ENCODE data around the gene ALDH3A2. TPM values are rescaled to one million over a fixed set of nuclear protein-coding genes. Genes with fewer than 3 reads are reported as not detected.

Gene ALDH3A2
- total RNA-seq, 1 experiment from 2014 or later, result 44.4 TPM

- Histone ChIP-seq H3K27ac (ENCODE audit: low read length) (no peak overlapping the region), H3K4me3 (ENCODE audit: low read depth in 2 of 2, low read length in 2 of 2) (no peak overlapping the region), H3K4me1 (ENCODE audit: control insufficient read depth, insufficient read depth, low read length) (no peaks in the 10 kb centered on the region), H3K9me3 (ENCODE audit: control insufficient read depth, insufficient read depth, low read depth, low read length) (no peaks in the 10 kb centered on the region), H3K36me3 (ENCODE audit: control insufficient read depth, insufficient read depth, low read length) (no peaks in the 10 kb centered on the region), H3K27me3 (ENCODE audit: control insufficient read depth, insufficient read depth, low read length) (no peaks in the 10 kb centered on the region)
- ATAC-seq, result no peak
- no TSS peak for BruUV-seq (replicated peaks)
- CTCF ChIA-PET, result no interaction called here
- POLR2A ChIA-PET, result no interaction called here
- no peak for DNase-seq (ENCODE audit: low read depth, low spot score)
- intact Hi-C loops (cut with micrococcal nuclease; ENCODE audit: unreplicated experiment), result no loop called here
- in situ Hi-C loops (cut with HindIII; ENCODE audit: low pct_unique_long_range_greater_than_20kb, low sequenced_read_pairs), result no loop called here
- TF ChIP-seq TCF7L2 (IDR thresholded peaks at IDR 0.05; ENCODE audit: low read depth, low read length), result no peak
- no peak for TF ChIP-seq POLR2AphosphoS5 (IDR thresholded peaks at IDR 0.05; ENCODE audit: low read depth, low read length)
- TF ChIP-seq CTCF (IDR thresholded peaks at IDR 0.05), result no peak
- no peak for TF ChIP-seq SIN3A (IDR thresholded peaks at IDR 0.05; ENCODE audit: borderline replicate concordance, insufficient read depth, low read depth, low read length)
- no peak for TF ChIP-seq REST (IDR thresholded peaks at IDR 0.05; ENCODE audit: insufficient read depth in 1 of 2, low read depth in 2 of 2, low read length in 1 of 2)
These were observed 19.1 kb upstream of the ALDH3A2 start for GRCh38 chr17:19629449-19629848.

DNA sequence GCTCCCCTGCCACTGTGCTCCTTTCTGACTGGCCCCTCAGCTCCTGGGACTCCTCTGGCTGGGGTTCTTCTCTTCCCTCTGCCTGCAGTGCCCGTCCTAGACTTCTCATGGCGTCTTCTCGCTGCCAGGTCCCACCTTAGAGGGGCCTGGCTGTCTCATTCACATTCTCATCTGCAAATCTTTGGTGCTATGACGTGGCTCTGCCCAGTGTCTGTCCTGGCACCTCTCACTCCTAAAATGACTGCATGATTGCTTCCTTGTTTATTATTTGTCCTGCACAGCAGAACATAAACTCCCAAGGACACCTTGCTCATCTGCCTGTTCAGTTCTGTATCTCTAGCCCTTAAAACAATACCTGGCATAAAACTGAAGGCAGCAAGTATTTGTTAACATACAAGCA, 18.5 kb upstream of the ALDH3A2 start:
- in situ Hi-C loops (cut with HindIII; ENCODE audit: low pct_unique_long_range_greater_than_20kb, low sequenced_read_pairs) (no loop called here), intact Hi-C loops (cut with micrococcal nuclease; ENCODE audit: unreplicated experiment) (no loop called here)
- DNase-seq (ENCODE audit: low read depth, low spot score) (no peak), ATAC-seq (no peak)
- H3K36me3 ChIP-seq (ENCODE audit: control insufficient read depth, insufficient read depth, low read length), result no peaks in the 10 kb centered on the region
- POLR2A ChIA-PET, result no interaction called here
- no TSS peak for BruUV-seq (replicated peaks)
- H3K4me3 ChIP-seq (ENCODE audit: low read depth in 2 of 2, low read length in 2 of 2), result no peak overlapping the region
- no peaks in the 10 kb centered on the region for H3K4me1 ChIP-seq (ENCODE audit: control insufficient read depth, insufficient read depth, low read length)
- no peak overlapping the region for H3K27ac ChIP-seq (ENCODE audit: low read length)
- CTCF ChIA-PET, result no interaction called here
- TF ChIP-seq CTCF (IDR thresholded peaks at IDR 0.05) (no peak), TCF7L2 (IDR thresholded peaks at IDR 0.05; ENCODE audit: low read depth, low read length) (no peak), SIN3A (IDR thresholded peaks at IDR 0.05; ENCODE audit: borderline replicate concordance, insufficient read depth, low read depth, low read length) (no peak), REST (IDR thresholded peaks at IDR 0.05; ENCODE audit: insufficient read depth in 1 of 2, low read depth in 2 of 2, low read length in 1 of 2) (no peak), POLR2AphosphoS5 (IDR thresholded peaks at IDR 0.05; ENCODE audit: low read depth, low read length) (no peak)
- H3K27me3 ChIP-seq (ENCODE audit: control insufficient read depth, insufficient read depth, low read length), result no peaks in the 10 kb centered on the region
- H3K9me3 ChIP-seq (ENCODE audit: control insufficient read depth, insufficient read depth, low read depth, low read length), result no peaks in the 10 kb centered on the region
